ENCODE results near the gene MAP7D1. TPM values are rescaled to one million over a fixed set of nuclear protein-coding genes. Genes with fewer than 3 reads are reported as not detected.
A peak's percentile ranks its signal among the peaks of the same experiment; 100 is the strongest.
"Not testable (repeated sequence)": the region's sequence is repeated elsewhere in the genome, so short reads cannot be mapped to it uniquely, and the experiment has no call there.

The MAP7D1 gene
- polyA plus RNA-seq, 4 donors: 57.5 to 77.7 (median 66.1) TPM

- peak in 2 of 4 donors; percentile 78 to 84 for DNase-seq (ENCODE audit: low read depth in 4 of 4, low spot score in 2 of 4)
Measured at GRCh38 chr1:36150296-36151133, 5.4 kb upstream of the MAP7D1 start.

GRCh38 chr1:36151134-36151844 is 4.7 kb upstream of the MAP7D1 start:
- no peak for DNase-seq (ENCODE audit: low read depth in 4 of 4, low spot score in 2 of 4)

GRCh38 chr1:36151845-36152203 is 4.1 kb upstream of the MAP7D1 start:
- DNase-seq (ENCODE audit: low read depth in 4 of 4, low spot score in 2 of 4): no peak

- no peak for DNase-seq (ENCODE audit: low read depth in 4 of 4, low spot score in 2 of 4)
Measured at GRCh38 chr1:36153476-36153875, 2.5 kb upstream of the MAP7D1 start.

GRCh38 chr1:36154335-36154734 is 1.6 kb upstream of the MAP7D1 start:
- no peak for DNase-seq (ENCODE audit: low read depth in 4 of 4, low spot score in 2 of 4)

- DNase-seq (ENCODE audit: low read depth in 4 of 4, low spot score in 2 of 4): no peak
Measured at GRCh38 chr1:36154765-36155407, 1.1 kb upstream of the MAP7D1 start.

- peak in 2 of 4 donors; percentile 66 to 71 for DNase-seq (ENCODE audit: low read depth in 4 of 4, low spot score in 2 of 4)
Measured at GRCh38 chr1:36156329-36157114, 562 bp downstream of the MAP7D1 start.

- DNase-seq (ENCODE audit: low read depth in 4 of 4, low spot score in 2 of 4): no peak
Measured at GRCh38 chr1:36157115-36157903, 1.3 kb downstream of the MAP7D1 start.

GRCh38 chr1:36157973-36158826 is 2.2 kb downstream of the MAP7D1 start:
- no peak for DNase-seq (ENCODE audit: low read depth in 4 of 4, low spot score in 2 of 4)

- not testable (repeated sequence) for DNase-seq (ENCODE audit: low read depth in 4 of 4, low spot score in 2 of 4)
Measured at GRCh38 chr1:36158827-36159252, 2.9 kb downstream of the MAP7D1 start.

GRCh38 chr1:36159614-36160387 is 3.8 kb downstream of the MAP7D1 start:
- DNase-seq (ENCODE audit: low read depth in 4 of 4, low spot score in 2 of 4): no peak

- DNase-seq (ENCODE audit: low read depth in 4 of 4, low spot score in 2 of 4): no peak
Measured at GRCh38 chr1:36160388-36160948, 4.5 kb downstream of the MAP7D1 start.

GRCh38 chr1:36160949-36161485 is 5.1 kb downstream of the MAP7D1 start:
- DNase-seq (ENCODE audit: low read depth in 4 of 4, low spot score in 2 of 4): no peak

- DNase-seq (ENCODE audit: low read depth in 4 of 4, low spot score in 2 of 4): no peak
Measured at GRCh38 chr1:36161641-36162531, 5.9 kb downstream of the MAP7D1 start.

GRCh38 chr1:36162680-36163239 is 6.8 kb downstream of the MAP7D1 start:
- no peak for DNase-seq (ENCODE audit: low read depth in 4 of 4, low spot score in 2 of 4)

- DNase-seq (ENCODE audit: low read depth in 4 of 4, low spot score in 2 of 4): no peak
Measured at GRCh38 chr1:36163426-36163825, 7.5 kb downstream of the MAP7D1 start.
